HepG2 (cell line): ENCODE data around the gene SRSF4. TPM values are rescaled to one million over a fixed set of nuclear protein-coding genes. Genes with fewer than 3 reads are reported as not detected.

ENCODE experiments used
- BORCS8-MEF2B ChIP-seq: sonication (generic); formaldehyde crosslinking; IDR thresholded peaks from 2 replicates; pipeline ENCODE4 v1.8.0; 2022; ENCODE audit warnings: mild to moderate bottlenecking, missing genetic modification reagents
- CBX2 ChIP-seq, 2 experiments: fragments of 200-600 bp in 1 of 2; sonication (generic); formaldehyde crosslinking in 1 of 2; IDR thresholded peaks; 2 replicates each; pipeline versions ENCODE4 v1.7.0 to v1.8.1; 2018 to 2022; ENCODE audit warnings: low read depth in 2 of 2, low read length in 1 of 2, mild to moderate bottlenecking in 1 of 2, missing genetic modification reagents in 1 of 2
- DMAP1 ChIP-seq: IDR thresholded peaks from 2 replicates; pipeline ENCODE4 v1.6.1; 2016
- ELF4 ChIP-seq: sonication (generic); formaldehyde crosslinking; IDR thresholded peaks from 2 replicates; pipeline ENCODE4 v1.5.0; 2020; ENCODE audit warnings: missing genetic modification reagents, mild to moderate bottlenecking, moderate library complexity, borderline replicate concordance
- MIER3 ChIP-seq: IDR thresholded peaks from 2 replicates; pipeline ENCODE4 v1.6.1; 2016; ENCODE audit warnings: missing compliant biosample characterization, borderline replicate concordance
- NCOA5 ChIP-seq: sonication (generic); formaldehyde crosslinking; IDR thresholded peaks from 2 replicates; pipeline ENCODE4 v1.4.0; 2020; ENCODE audit warnings: missing genetic modification reagents
- NR2F6 ChIP-seq, 2 experiments: IDR thresholded peaks; 2 replicates each; pipeline ENCODE4 v1.6.1; 2016; ENCODE audit warnings: antibody characterized with exemption in 1 of 2, mild to moderate bottlenecking in 1 of 2
- RELA ChIP-seq: sonication (generic); formaldehyde crosslinking; IDR thresholded peaks from 2 replicates; pipeline ENCODE4 v1.4.0; 2020; ENCODE audit warnings: missing genetic modification reagents
- RFX1 ChIP-seq: fragments of 450-650 bp; IDR thresholded peaks from 2 replicates; pipeline ENCODE4 v1.6.1; 2017
- SAFB2 ChIP-seq: sonication (generic); formaldehyde crosslinking; IDR thresholded peaks from 2 replicates; pipeline ENCODE4 v1.5.1; 2020; ENCODE audit warnings: missing genetic modification reagents, low read depth, mild to moderate bottlenecking, borderline replicate concordance
- SATB2 ChIP-seq: sonication (generic); formaldehyde crosslinking; IDR thresholded peaks from 2 replicates; pipeline ENCODE4 v1.5.0; 2020; ENCODE audit warnings: missing genetic modification reagents
- TOPORS ChIP-seq: sonication (generic); formaldehyde crosslinking; IDR thresholded peaks from 2 replicates; pipeline ENCODE4 v1.8.0; 2023; ENCODE audit warnings: mild to moderate bottlenecking, missing genetic modification reagents
- ZNF121 ChIP-seq: sonication (generic); formaldehyde crosslinking; IDR thresholded peaks from 2 replicates; pipeline ENCODE4 v1.5.0; 2020; ENCODE audit warnings: mild to moderate bottlenecking, missing genetic modification reagents
- ZNF207 ChIP-seq: fragments of 450-650 bp; IDR thresholded peaks from 2 replicates; pipeline ENCODE4 v1.6.1; 2016; ENCODE audit warnings: antibody characterized with exemption, borderline replicate concordance
- ZNF256 ChIP-seq: sonication (generic); formaldehyde crosslinking; conservative IDR thresholded peaks from 2 replicates; pipeline ENCODE4 v1.4.0; 2020; ENCODE audit warnings: missing genetic modification reagents
- ZNF263 ChIP-seq: sonication (generic); formaldehyde crosslinking; IDR thresholded peaks from 2 replicates; pipeline ENCODE4 v1.4.0; 2020; ENCODE audit warnings: missing genetic modification reagents
- ZNF264 ChIP-seq: sonication (generic); formaldehyde crosslinking; IDR thresholded peaks from 2 replicates; pipeline ENCODE4 v1.4.0; 2020; ENCODE audit warnings: missing genetic modification reagents
- ZNF564 ChIP-seq: sonication (generic); formaldehyde crosslinking; IDR thresholded peaks from 2 replicates; pipeline ENCODE4 v1.8.1; 2023; ENCODE audit warnings: mild to moderate bottlenecking, missing genetic modification reagents
- ZNF569 ChIP-seq: sonication (generic); formaldehyde crosslinking; IDR thresholded peaks from 2 replicates; pipeline ENCODE4 v1.5.0; 2020; ENCODE audit warnings: mild to moderate bottlenecking, missing genetic modification reagents, moderate library complexity, borderline replicate concordance
- ZNF788 ChIP-seq: sonication (generic); formaldehyde crosslinking; IDR thresholded peaks from 2 replicates; pipeline ENCODE4 v1.5.0; 2020; ENCODE audit warnings: mild to moderate bottlenecking, missing genetic modification reagents, borderline replicate concordance
- ZNF878 ChIP-seq: sonication (generic); formaldehyde crosslinking; IDR thresholded peaks from 2 replicates; pipeline ENCODE4 v1.8.1; 2023; ENCODE audit warnings: mild to moderate bottlenecking, missing genetic modification reagents, moderate library complexity
- ZNF891 ChIP-seq: sonication (generic); formaldehyde crosslinking; IDR thresholded peaks from 2 replicates; pipeline ENCODE4 v1.5.0; 2020; ENCODE audit warnings: mild to moderate bottlenecking, missing genetic modification reagents
- polyA plus RNA-seq, 8 experiments: library from polyadenylated mRNA; depleted of rRNA in 3 of 8; stranded (reverse) in 7 of 8; unstranded in 1 of 8; fragments of >200 nt; fragmentation: Illumina TruSeq in 4 of 8; extraction: Trizol in 4 of 8; gene quantifications; 2 replicates each; pipeline versions ENCODE4 v1.2.1 to v1.2.3, GENCODE V29; 2011 to 2016; ENCODE audit warnings: low read depth in 4 of 8, missing spikeins in 1 of 8, mixed read lengths in 1 of 8; ENCODE audit not compliant: insufficient read depth in 1 of 8
- total RNA-seq, 5 experiments: library from RNA; depleted of rRNA; stranded (reverse); fragments of >200 nt; fragmentation: Illumina TruSeq; extraction: Trizol; gene quantifications; 2 replicates each; pipeline ENCODE4 v1.2.3, GENCODE V29; 2016; ENCODE audit warnings: low read depth in 1 of 5
- TF ChIP-seq, protein P1 (sequence below): sonication (generic); formaldehyde crosslinking; IDR thresholded peaks from 2 replicates; pipeline ENCODE4 v1.8.0; 2022; ENCODE audit warnings: missing genetic modification reagents, mild to moderate bottlenecking, inconsistent platforms, borderline replicate concordance
- TF ChIP-seq, protein P2 (sequence below): IDR thresholded peaks from 2 replicates; pipeline ENCODE4 v1.6.1; 2018; ENCODE audit warnings: missing genetic modification reagents, mild to moderate bottlenecking, missing compliant biosample characterization

SRSF4 gene
- total and polyA plus RNA-seq, 2 of the 13 experiments (the other 11 are each of a cell fraction or from before 2014, with no cell fraction given), result 37.7 to 50.9 TPM

DNA sequence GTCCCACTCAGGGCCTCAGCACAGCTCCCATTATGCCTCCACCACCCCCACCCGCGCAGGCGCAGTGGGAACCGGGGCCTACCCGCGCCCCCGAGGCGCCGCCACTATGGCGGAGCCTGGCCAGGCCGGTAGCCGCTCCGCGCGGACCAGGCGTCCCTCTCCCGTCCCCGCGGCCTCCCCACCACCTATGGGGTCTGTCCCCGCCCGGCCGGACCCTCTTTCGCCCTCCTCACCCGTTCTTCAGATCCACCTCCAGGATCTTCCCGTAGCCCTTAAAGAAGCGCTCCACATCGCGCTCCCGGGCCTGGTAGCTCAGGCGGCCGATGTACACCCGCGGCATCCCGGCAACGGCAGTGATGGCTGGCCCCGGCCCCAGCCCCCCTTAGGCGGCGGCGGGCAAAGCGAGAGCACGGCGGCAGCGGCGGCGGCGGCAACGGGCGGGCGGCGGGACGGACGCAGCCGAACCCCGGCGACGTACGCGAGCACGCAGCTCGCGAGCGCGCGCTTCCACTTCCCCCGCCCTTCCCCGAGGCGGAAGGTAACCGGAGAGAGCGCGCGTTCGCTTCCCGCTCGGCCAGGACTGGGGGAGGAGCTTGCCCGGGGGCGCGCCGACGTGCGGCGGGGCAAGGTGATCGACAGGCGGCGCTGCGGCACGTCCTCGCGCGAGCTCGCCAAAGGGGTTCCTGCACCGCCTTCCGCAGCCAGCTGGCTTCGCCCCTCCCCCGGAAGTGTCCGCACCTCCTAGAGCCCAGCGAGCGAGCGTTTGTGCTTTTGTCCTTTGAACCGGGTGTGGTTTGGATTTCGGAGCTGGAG, at the start of gene SRSF4 (continued):
- TF ChIP-seq ZNF569 (CRISPR knock-in tag) (no peak), ZNF121 (CRISPR knock-in tag) (no peak), ZNF264 (CRISPR knock-in tag) (no peak), BORCS8-MEF2B (no peak; the same call in 1 of the 2 replicates), ZNF256 (0 out of 2 replicates have a peak, but pooled peaks have one; percentile 28), SAFB2 (CRISPR knock-in tag) (peak; percentile 94), ZNF788 (CRISPR knock-in tag) (peak; percentile 97; the same call in 1 of the 2 replicates), DMAP1 (CRISPR knock-in tag) (no peak; the same call in 1 of the 2 replicates), NCOA5 (no peak), ZNF207 (no peak), SATB2 (CRISPR knock-in tag) (no peak), ZNF878 (0 out of 2 replicates have a peak, but pooled peaks have one; percentile 60), ZNF263 (CRISPR knock-in tag) (peak; percentile 13; the same call in 1 of the 2 replicates), TOPORS (CRISPR knock-in tag) (peak; percentile 77), ELF4 (CRISPR knock-in tag) (peak; percentile 44; the same call in 1 of the 2 replicates), RFX1 (no peak), NR2F6 (IDR thresholded peaks at IDR 0.05) (no peak; the same call in 1 of the 2 replicates), NR2F6 (CRISPR knock-in tag; IDR thresholded peaks at IDR 0.05) (peak; percentile 72; the same call in 1 of the 2 replicates), ZNF564 (CRISPR knock-in tag) (peak; percentile 88; the same call in 1 of the 2 replicates), ZNF891 (CRISPR knock-in tag) (peak; percentile 64; the same call in 1 of the 2 replicates), RELA (CRISPR knock-in tag) (no peak), MIER3 (CRISPR knock-in tag) (peak; percentile 76; the same call in 1 of the 2 replicates), CBX2 (IDR thresholded peaks at IDR 0.05; ENCODE audit: low read depth, low read length) (no peak), CBX2 (CRISPR knock-in tag; IDR thresholded peaks at IDR 0.05; ENCODE audit: low read depth) (no peak)
- TF ChIP-seq, protein P1, sequence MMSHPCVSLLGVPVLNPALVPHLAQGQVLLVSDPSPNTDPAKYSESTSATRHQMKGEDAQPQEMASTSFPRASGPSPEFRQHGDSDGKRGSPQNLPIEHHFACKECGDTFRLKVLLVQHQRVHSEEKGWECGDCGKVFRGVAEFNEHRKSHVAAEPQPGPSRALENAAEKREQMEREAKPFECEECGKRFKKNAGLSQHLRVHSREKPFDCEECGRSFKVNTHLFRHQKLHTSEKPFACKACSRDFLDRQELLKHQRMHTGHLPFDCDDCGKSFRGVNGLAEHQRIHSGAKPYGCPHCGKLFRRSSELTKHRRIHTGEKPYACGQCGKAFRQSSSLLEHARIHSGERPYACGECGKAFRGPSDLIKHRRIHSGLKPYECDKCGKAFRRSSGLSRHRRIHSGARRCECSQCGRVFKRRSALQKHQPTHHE (CRISPR knock-in tag), result no peak
- TF ChIP-seq, protein P2, sequence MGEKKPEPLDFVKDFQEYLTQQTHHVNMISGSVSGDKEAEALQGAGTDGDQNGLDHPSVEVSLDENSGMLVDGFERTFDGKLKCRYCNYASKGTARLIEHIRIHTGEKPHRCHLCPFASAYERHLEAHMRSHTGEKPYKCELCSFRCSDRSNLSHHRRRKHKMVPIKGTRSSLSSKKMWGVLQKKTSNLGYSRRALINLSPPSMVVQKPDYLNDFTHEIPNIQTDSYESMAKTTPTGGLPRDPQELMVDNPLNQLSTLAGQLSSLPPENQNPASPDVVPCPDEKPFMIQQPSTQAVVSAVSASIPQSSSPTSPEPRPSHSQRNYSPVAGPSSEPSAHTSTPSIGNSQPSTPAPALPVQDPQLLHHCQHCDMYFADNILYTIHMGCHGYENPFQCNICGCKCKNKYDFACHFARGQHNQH (CRISPR knock-in tag), result no peak
